Spleen (tissue), 11 donors: ENCODE data around the gene LRWD1. TPM values are rescaled to one million over a fixed set of nuclear protein-coding genes. Genes with fewer than 3 reads are reported as not detected.
"Not testable (repeated sequence)": the region's sequence is repeated elsewhere in the genome, so short reads cannot be mapped to it uniquely, and the experiment has no call there.

ENCODE experiments used
- DNase-seq: peaks from one replicate; pipeline ENCODE4 v3.0.0-alpha.2; 2020
- H3K27ac ChIP-seq, 8 donors: fragments of 200-600 bp; sonication (generic) in 7 of 8; 1 replicate in 4 of 8; 2 replicates in 4 of 8; pipeline versions ENCODE4 v1.5.0 to v1.8.0; 2016 to 2021; ENCODE audit warnings: inconsistent platforms in 4 of 8, mild to moderate bottlenecking in 4 of 8, moderate library complexity in 1 of 8
- H3K27me3 ChIP-seq, 7 donors: fragments of 200-600 bp; sonication (generic) in 6 of 7; replicated peaks in 1 of 7; 1 replicate in 4 of 7; 2 replicates in 3 of 7; pipeline versions ENCODE4 v1.5.0 to v1.8.0; 2016 to 2021; ENCODE audit warnings: inconsistent platforms in 3 of 7, mild to moderate bottlenecking in 1 of 7
- H3K36me3 ChIP-seq, 6 donors: fragments of 200-600 bp; sonication (generic) in 5 of 6; 1 replicate in 4 of 6; 2 replicates in 2 of 6; pipeline versions ENCODE4 v1.5.0 to v1.8.0; 2016 to 2021; ENCODE audit warnings: inconsistent platforms in 2 of 6
- H3K4me1 ChIP-seq, 6 donors: fragments of 200-600 bp; sonication (generic) in 5 of 6; 1 replicate in 3 of 6; 2 replicates in 3 of 6; pipeline versions ENCODE4 v1.5.0 to v1.8.0; 2016 to 2021; ENCODE audit warnings: inconsistent platforms in 3 of 6
- H3K4me3 ChIP-seq, 8 donors: fragments of 200-600 bp; sonication (generic) in 7 of 8; 1 replicate in 4 of 8; 2 replicates in 4 of 8; pipeline versions ENCODE4 v1.5.0 to v1.8.0; 2016 to 2021; ENCODE audit warnings: inconsistent platforms in 4 of 8, mild to moderate bottlenecking in 4 of 8, moderate library complexity in 2 of 8
- H3K9me3 ChIP-seq, 8 donors: fragments of 200-600 bp; sonication (generic) in 7 of 8; 1 replicate in 4 of 8; 2 replicates in 4 of 8; pipeline versions ENCODE4 v1.5.0 to v1.8.0; 2016 to 2021; ENCODE audit warnings: inconsistent platforms in 4 of 8
- WGBS, 5 donors: extraction: QIAGEN DNeasy Blood & Tissue Kit in 3 of 5; methylation state at CpG; one replicate each; pipeline versions ENCODE4 v1.1.5 to v1.1.7; 2013 to 2018; 5-methylcytosine and 5-hydroxymethylcytosine counted together
- intact Hi-C: fragments of 100-400 bp; cut with DNase I; formaldehyde crosslinking; loops from one replicate; pipeline ENCODE4 v1.15.0; 2023; ENCODE audit warnings: low total_unique reads
- polyA plus RNA-seq, 3 donors: library from polyadenylated mRNA; stranded (reverse); fragments of 200-250 nt; gene quantifications; one replicate each; pipeline ENCODE4 v1.2.1, GENCODE V29; 2013
- total RNA-seq, 7 donors: library from RNA; depleted of rRNA in 3 of 7; stranded (reverse); fragments of >200 nt in 3 of 7; fragmentation: NEBNext Ultra II Directional in 4 of 7; extraction: Animal tissue kit (Norgen Biotek cat#: 25700) in 4 of 7; gene quantifications; one replicate each; pipeline versions ENCODE4 v1.1.0 to v1.2.1, GENCODE V29; 2016 to 2021
- donor health status: healthy with polysubstance abuse.
- donor health status: DM: no; HTN: no; CAD: no; lungs with moderate emphysema.
- donor health status: DM: no; HTN: no; CAD: no.
- donor health status: Bipolar disorder and iron deficiency.
- donor health status: healthy.
- donor health status: DM: no; HTN: no; CAD: no.
- donor health status: DM: yes; HTN: yes; CAD: no.

LRWD1 gene
- total and polyA plus RNA-seq, 10 donors, result 19.9 to 42.2 (median 27.3) TPM

DNA sequence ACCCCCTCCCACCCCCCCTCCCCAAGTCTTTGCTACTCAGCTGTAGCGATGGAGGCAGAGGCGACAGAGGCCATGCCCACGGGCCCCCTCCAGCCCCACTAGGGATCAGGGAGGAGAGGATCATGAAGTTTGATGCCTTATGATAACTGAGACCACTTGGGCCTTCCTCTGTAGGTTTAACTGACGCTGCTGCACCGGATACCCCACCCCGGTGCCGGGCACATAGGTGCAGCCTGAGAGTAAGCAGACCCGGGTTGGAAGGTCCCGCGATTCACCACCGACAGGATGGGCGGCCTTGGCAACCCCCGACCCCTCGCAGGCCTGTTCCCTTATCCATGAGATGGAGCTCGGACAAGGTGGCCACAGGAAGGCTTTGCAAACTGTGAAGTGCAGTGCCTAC, 29.2 kb downstream of the LRWD1 start:
- peak overlapping the region in 5 of 8 donors; percentile 23 to 49 (median 38) for H3K4me3 ChIP-seq
- peak; percentile 78 for DNase-seq

DNA sequence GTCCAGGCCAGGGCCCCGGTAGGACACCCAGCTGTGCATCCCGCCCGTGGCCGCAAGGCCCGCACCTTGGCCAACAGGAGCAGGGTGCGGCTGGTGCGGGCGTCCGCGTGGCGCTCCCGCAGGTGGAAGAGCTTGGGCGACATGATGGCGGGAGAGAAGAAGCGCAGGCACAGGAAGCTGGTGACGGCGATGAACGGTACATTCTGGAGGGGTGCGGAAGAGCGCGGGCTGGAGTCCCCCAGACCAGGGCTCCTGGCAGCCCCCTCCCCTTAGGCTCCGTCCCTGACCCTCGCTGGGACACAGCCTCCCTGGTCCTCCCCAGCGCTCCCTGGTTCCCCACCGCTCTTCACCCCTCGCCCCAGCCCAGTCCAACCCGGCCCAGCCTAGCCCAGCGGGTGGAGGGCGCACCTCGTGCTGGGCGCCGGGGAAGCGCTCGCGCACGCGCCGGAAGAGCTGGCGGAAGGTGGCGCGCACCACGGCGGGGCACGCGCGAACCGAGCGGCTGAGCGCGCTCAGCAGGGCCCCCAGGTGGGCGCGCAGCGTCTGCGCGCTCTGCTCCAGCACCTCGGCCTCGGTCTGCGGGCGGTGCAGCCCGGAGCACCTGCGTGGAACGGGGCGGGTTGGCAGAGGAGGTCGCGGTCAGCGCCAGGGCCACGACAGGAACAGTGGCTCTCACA, 29.8 kb downstream of the LRWD1 start:
- intact Hi-C loops, H3K36me3 ChIP-seq, H3K27me3 ChIP-seq, H3K4me3 ChIP-seq, H3K9me3 ChIP-seq, H3K4me1 ChIP-seq, H3K27ac ChIP-seq, DNase-seq: not testable (repeated sequence)
- no CpG with 5 or more reads among the region's 67 CpGs for WGBS, 5 donors

More for the DNA sequence above, 29.2 kb downstream of the LRWD1 start:
- H3K9me3 ChIP-seq, H3K36me3 ChIP-seq, H3K4me1 ChIP-seq, H3K27me3 ChIP-seq, intact Hi-C loops: not testable (repeated sequence)
- H3K27ac ChIP-seq, result peak overlapping the region in 3 of 8 donors; percentile 62 to 69 (median 63)
- 21 to 42% (median 22%) methylated on average over 4 to 5 of the region's 15 CpGs; no CpG with 5 or more reads in 2 of the 5 donors for WGBS, 5 donors

DNA sequence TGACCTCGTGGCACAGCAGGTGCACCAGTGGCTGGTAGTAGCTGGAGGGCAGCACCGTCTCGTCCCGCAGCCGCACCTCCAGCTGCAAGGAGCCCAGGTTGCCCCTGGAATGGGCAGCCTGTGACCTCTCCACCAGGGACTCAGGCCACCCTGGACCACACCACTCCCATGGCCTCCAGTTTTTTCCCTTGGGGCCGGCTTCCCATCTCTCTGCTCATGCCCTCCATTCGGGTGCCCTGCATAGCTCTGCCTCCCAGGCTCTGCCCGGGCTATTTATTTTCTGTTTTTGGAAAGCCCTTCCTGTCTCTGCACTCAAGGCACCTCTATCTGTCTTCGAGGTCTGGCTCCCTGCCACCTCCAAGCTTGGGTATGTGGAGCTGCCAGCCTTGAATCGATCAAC, 32.1 kb downstream of the LRWD1 start:
- H3K4me3 ChIP-seq, H3K27ac ChIP-seq, H3K9me3 ChIP-seq, intact Hi-C loops, H3K4me1 ChIP-seq, H3K27me3 ChIP-seq, H3K36me3 ChIP-seq: not testable (repeated sequence)
- 71 to 90% (median 78%) methylated on average over 3 of the region's 10 CpGs for WGBS, 5 donors
- DNase-seq, result peak; percentile 19

DNA sequence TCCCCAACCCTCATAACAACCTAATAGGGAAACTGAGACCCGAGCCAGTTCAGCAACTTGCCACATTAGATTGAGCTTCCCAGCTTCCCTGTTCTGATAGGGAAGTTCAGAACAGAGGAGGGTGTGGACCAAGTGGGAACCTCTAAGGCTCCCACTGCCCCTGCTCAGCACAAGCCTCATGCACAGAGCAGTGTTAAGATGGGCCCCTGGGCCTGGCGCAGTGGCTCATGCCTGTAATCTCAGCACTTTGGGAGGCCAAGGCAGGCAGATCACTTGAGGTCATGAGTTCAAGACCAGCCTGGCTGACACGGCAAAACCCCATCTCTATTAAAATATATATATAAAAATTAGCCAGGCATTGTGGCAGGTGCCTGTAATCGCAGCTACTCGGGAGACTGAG, 32.5 kb downstream of the LRWD1 start:
- H3K27me3 ChIP-seq, intact Hi-C loops, H3K9me3 ChIP-seq, H3K27ac ChIP-seq, H3K36me3 ChIP-seq, H3K4me1 ChIP-seq, H3K4me3 ChIP-seq: not testable (repeated sequence)
- WGBS, 5 donors, result 57 to 100% (median 83%) methylated on average over 1 of the region's 5 CpGs
- peak; percentile 46 for DNase-seq

DNA sequence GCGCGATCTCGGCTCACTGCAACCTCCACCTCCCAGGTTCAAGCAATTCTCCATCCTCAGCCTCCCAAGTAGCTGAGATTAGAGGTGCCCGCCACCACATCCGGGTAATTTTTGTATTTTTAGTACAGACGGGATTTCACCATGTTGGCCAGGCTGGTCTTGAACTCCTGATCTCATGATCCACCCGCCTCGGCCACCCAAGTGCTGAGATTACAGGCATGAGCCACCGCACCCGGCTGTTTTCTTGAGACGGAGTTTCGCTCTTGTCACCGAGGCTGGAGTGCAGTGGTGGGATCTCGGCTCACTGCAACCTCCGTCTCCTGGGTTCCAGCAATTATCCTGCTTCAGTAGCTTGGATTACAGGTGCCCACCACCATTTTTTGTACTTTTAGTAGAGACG, 33.5 kb downstream of the LRWD1 start:
- intact Hi-C loops, result not testable (repeated sequence)

DNA sequence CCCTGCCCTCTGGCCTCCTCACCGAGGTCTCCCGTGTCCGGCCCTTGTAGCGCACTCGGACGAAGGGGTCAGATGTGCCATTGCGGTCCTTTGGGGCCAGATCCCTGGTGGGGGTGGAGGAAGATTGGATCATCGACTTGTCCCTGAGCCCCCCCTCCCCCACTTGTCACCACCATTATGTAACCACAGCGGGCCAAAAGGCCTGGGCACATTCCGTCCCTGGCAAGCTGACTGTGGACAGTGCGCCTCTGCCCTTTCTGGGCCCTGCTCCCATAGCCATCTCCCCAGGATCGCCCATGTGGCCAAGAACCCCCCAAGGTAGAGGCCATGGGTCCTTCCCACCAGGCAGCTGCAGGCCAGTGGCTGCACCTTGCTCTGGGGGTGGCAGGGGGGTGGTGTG, 38.4 kb downstream of the LRWD1 start:
- DNase-seq, H3K4me1 ChIP-seq, H3K36me3 ChIP-seq, H3K27me3 ChIP-seq, H3K27ac ChIP-seq, H3K4me3 ChIP-seq, intact Hi-C loops, H3K9me3 ChIP-seq: not testable (repeated sequence)
- no CpG with 5 or more reads among the region's 12 CpGs for WGBS, 5 donors

More for the DNA sequence above, 33.5 kb downstream of the LRWD1 start:
- H3K27ac ChIP-seq, H3K4me3 ChIP-seq, DNase-seq, H3K36me3 ChIP-seq, H3K27me3 ChIP-seq, H3K4me1 ChIP-seq, H3K9me3 ChIP-seq: not testable (repeated sequence)
- 90 to 98% (median 92%) methylated on average over 11 to 15 of the region's 16 CpGs for WGBS, 5 donors

DNA sequence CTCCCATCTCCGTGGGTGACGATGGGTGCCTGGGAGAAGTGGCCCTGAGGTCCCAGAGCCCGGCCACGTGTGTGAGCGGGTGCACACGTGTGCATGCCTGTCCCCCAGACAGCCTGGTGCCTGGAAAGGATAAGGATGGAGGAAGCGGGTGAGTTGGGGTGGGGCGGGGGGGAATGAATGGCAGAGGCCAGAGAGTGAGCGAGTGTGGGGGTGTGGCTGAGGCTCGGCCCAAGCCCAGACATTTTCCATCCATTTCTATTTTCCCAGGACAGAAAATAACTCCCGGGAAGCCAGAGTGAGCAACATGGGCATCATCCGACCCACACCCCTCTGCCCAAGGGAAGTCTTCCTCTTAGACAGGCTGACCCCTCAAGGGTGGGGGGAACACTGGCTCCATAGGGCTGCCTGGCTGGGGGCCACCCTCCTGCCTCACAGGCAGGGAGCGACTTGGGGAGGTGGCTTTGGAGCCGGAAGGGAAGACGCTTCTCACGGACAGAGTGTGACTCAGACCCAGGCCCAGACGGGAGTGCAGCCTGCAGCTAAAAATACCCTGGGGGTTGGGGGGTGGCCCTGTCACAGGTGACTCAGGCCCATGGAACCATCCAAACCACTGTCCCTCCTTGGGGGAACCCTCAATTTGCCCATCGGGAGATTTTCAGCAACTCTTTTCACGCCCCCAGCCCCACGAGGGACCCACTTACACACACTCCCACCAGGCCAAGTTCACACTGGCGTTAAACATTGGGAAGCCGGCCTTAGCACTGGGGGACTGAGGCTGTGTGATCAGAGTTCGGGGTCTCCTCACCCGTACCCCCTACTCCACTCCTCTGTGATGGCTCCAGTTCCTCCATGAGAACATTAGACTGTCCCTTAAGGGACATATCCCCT, 40.8 kb downstream of the LRWD1 start:
- DNase-seq, intact Hi-C loops, H3K27ac ChIP-seq, H3K9me3 ChIP-seq, H3K27me3 ChIP-seq, H3K36me3 ChIP-seq, H3K4me3 ChIP-seq, H3K4me1 ChIP-seq: not testable (repeated sequence)
- 80 to 85% (median 83%) methylated on average over 5 of the region's 24 CpGs; no CpG with 5 or more reads in 2 of the 5 donors for WGBS, 5 donors

DNA sequence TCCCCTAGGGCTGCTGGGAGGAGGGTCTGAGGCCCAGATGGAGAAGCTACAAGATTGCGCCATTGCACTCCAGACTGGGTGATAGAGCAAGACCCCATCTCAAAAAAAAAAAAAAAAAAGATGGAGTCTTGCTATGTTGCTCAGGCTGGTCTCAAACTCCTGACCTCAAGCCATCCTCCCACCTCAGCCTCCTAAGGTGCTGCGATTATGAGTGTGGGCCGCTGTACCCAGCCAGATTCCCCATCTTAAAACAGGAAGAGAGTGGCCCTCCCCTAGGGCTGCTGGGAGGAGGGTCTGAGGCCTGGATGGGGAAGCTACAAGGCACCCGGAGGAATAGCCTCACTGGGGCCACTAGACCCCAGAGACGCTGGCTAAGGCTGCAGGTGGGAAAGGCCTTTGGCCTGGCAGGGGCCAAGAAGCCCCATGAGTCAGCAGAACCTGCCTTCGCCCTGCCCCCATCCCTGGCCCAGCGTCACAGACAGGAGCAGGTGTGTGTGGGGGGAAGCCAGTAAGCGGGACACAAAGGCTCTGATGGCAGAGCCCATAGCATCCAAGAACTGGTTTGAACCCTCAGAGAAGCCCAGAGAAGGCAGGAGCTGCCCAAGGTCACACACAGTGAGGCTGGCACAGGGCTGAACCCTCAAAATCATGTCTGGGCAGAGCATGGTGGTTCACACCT, 42.8 kb downstream of the LRWD1 start:
- DNase-seq, result peak; percentile 12
- H3K27ac ChIP-seq, H3K27me3 ChIP-seq, H3K9me3 ChIP-seq, H3K4me1 ChIP-seq, H3K36me3 ChIP-seq, intact Hi-C loops, H3K4me3 ChIP-seq: not testable (repeated sequence)
- 49 to 73% (median 54%) methylated on average over 2 of the region's 8 CpGs; no CpG with 5 or more reads in 1 of the 5 donors for WGBS, 5 donors

DNA sequence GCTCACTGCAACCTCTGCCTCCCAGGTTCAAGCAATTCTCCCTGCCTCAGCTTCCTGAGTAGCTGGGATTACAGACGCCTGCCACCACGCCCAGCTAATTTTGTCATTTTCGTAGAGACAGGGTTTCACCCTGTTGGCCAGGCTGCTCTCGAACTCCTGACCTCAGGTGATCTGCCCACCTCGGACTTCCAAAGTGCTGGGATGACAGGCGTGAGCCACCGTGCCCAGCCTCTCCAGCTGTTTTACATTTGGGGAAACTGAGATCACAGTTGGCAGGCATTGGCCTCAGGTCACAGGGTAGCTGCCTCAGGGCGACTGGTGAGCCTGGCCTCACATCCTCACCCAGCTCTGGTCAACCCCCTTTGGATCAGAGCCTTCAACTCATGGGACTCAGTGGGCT, 45.8 kb downstream of the LRWD1 start:
- H3K4me3 ChIP-seq, H3K27me3 ChIP-seq, H3K36me3 ChIP-seq, intact Hi-C loops, H3K9me3 ChIP-seq, H3K27ac ChIP-seq, H3K4me1 ChIP-seq: not testable (repeated sequence)
- WGBS, 5 donors, result 68 to 91% (median 86%) methylated on average over 4 to 6 of the region's 8 CpGs; no CpG with 5 or more reads in 1 of the 5 donors
- DNase-seq, result peak; percentile 45

DNA sequence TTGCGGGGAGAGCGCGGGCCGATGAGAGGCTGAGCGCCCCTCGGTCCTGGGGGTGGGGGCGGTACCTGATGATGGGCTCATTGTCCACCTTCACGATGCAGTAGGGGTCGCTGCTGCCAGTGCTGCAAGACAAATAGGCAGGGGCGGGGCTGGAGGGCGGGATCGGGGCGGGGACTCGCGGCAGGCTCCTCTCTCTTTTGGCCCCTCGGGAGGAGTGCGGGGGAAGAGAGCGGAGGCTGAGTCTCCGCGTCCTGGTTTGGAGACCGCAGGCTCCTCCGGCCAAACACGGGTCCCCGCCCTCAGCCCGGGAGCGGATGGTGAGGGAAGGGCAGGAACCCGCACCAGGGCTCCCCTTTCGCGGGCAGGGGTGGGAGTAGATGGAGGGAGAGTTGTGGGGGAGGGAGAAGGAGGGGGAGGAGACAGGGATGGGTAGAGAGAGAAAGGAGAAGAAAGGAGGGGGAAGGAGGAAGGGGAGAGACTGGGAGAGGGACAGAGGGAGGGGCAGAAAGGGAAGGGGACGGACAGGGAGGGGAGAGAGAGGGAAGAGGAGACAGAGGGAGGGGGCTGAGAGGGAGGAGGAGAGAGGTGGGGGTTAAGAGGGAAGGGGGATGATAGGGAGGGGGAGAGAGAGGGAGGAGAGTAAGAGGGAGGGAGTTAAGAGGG, 47.2 kb downstream of the LRWD1 start:
- H3K4me1 ChIP-seq, H3K27me3 ChIP-seq, DNase-seq, H3K9me3 ChIP-seq, H3K27ac ChIP-seq, H3K4me3 ChIP-seq, H3K36me3 ChIP-seq, intact Hi-C loops: not testable (repeated sequence)
- no CpG with 5 or more reads among the region's 30 CpGs for WGBS, 5 donors
